Lung (tissue), 12 donors: Measurements from ENCODE around the gene PLAGL1. TPM values are rescaled to one million over a fixed set of nuclear protein-coding genes. Genes with fewer than 3 reads are reported as not detected.

Source experiments
- ATAC-seq: fragments of 200-7000 bp; cut with Tn5 transposase; one replicate; pipeline ENCODE4 v1.9.1; 2020; ENCODE audit warnings: moderate number of reproducible peaks; ENCODE audit not compliant: insufficient read depth, low FRiP score
- DNase-seq, 3 donors: peaks; one replicate each; pipeline ENCODE4 v3.0.0-alpha.2; 2013 to 2017
- H3K27ac ChIP-seq, 2 donors: one replicate each; pipeline ENCODE4 v1.5.1; 2013; ENCODE audit warnings: mild to moderate bottlenecking in 2 of 2, moderate library complexity in 2 of 2, control low read depth in 1 of 2, inconsistent platforms in 1 of 2, low read depth in 1 of 2, low read length in 1 of 2
- H3K27me3 ChIP-seq, 3 donors: one replicate each; pipeline ENCODE4 v1.5.1; 2013; ENCODE audit warnings: low read length in 2 of 3; ENCODE audit not compliant: control insufficient read depth in 3 of 3, insufficient read depth in 3 of 3
- H3K36me3 ChIP-seq, 4 donors: one replicate each; pipeline ENCODE4 v1.5.1; 2013; ENCODE audit warnings: low read length in 4 of 4, mild to moderate bottlenecking in 1 of 4, moderate library complexity in 1 of 4; ENCODE audit not compliant: control insufficient read depth in 4 of 4, insufficient read depth in 4 of 4
- H3K4me1 ChIP-seq, 5 donors: one replicate each; pipeline ENCODE4 v1.5.1; 2013; ENCODE audit warnings: low read length in 5 of 5, mild to moderate bottlenecking in 2 of 5, moderate library complexity in 1 of 5; ENCODE audit not compliant: control insufficient read depth in 5 of 5, insufficient read depth in 5 of 5
- H3K4me3 ChIP-seq: one replicate; pipeline ENCODE4 v1.5.1; 2013; ENCODE audit warnings: mild to moderate bottlenecking, control low read depth, moderate library complexity
- H3K9ac ChIP-seq, 2 donors: one replicate each; pipeline ENCODE4 v1.5.1; 2013; ENCODE audit warnings: low read length in 2 of 2, control low read depth in 1 of 2; ENCODE audit not compliant: insufficient read depth in 1 of 2
- H3K9me3 ChIP-seq, 4 donors: one replicate each; pipeline ENCODE4 v1.5.1; 2013; ENCODE audit warnings: low read length in 3 of 4, mild to moderate bottlenecking in 1 of 4, moderate library complexity in 1 of 4; ENCODE audit not compliant: control insufficient read depth in 4 of 4, insufficient read depth in 3 of 4
- WGBS, 2 donors: extraction: QIAGEN DNeasy Blood & Tissue Kit; methylation state at CpG; one replicate each; pipeline ENCODE4 v1.1.7; 2013; 5-methylcytosine and 5-hydroxymethylcytosine counted together
- polyA plus RNA-seq, 2 donors: library from polyadenylated mRNA; stranded (reverse); fragments of 200-250 nt; gene quantifications; one replicate each; pipeline ENCODE4 v1.2.1, GENCODE V29; 2013
- total RNA-seq, 2 donors: library from RNA; depleted of rRNA in 1 of 2; stranded (reverse); fragments of >200 nt in 1 of 2; gene quantifications; one replicate each; pipeline ENCODE4 v1.2.1, GENCODE V29; 2014 to 2021
- TF ChIP-seq, protein P1 (sequence below): IDR thresholded peaks from 2 replicates; pipeline ENCODE4 v1.5.1; 2012; ENCODE audit warnings: mild to moderate bottlenecking; ENCODE audit errors: control extremely low read depth, extremely low read depth
- donor health status: control.
- donor health status: control.
- donor health status: Bipolar disorder and iron deficiency.
- donor health status: healthy.
- donor health status: DM: yes; HTN: yes; CAD: no.

PLAGL1 gene
- total and polyA plus RNA-seq, 4 donors = 15.5 to 86.9 (median 29.7) TPM

DNA sequence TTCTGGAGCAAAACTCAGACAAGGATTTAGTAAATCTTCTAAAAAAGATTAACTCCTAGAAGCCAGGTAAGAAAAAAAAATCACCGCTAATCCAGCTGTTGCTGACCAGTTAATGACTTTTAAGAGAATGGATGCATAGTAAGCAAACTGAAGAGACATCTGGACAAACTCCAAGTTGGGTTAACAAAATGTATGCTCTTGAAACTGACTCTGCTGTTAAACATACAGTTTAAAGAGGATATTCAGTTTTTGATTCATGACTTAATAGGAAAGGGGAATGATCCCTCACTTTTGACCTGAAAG, 70.4 kb downstream of the PLAGL1 start:
- no peaks in the 10 kb centered on the region for H3K27me3 ChIP-seq
- WGBS, 2 donors = 87 to 93% methylated on average over 1 of the region's 1 CpG
- peaks cover 0 to 5% (median 0%) of the 10 kb centered on the region in 4 donors for H3K36me3 ChIP-seq
- H3K27ac ChIP-seq = no peak overlapping the region
- no peak for ATAC-seq
- TF ChIP-seq, protein P1, sequence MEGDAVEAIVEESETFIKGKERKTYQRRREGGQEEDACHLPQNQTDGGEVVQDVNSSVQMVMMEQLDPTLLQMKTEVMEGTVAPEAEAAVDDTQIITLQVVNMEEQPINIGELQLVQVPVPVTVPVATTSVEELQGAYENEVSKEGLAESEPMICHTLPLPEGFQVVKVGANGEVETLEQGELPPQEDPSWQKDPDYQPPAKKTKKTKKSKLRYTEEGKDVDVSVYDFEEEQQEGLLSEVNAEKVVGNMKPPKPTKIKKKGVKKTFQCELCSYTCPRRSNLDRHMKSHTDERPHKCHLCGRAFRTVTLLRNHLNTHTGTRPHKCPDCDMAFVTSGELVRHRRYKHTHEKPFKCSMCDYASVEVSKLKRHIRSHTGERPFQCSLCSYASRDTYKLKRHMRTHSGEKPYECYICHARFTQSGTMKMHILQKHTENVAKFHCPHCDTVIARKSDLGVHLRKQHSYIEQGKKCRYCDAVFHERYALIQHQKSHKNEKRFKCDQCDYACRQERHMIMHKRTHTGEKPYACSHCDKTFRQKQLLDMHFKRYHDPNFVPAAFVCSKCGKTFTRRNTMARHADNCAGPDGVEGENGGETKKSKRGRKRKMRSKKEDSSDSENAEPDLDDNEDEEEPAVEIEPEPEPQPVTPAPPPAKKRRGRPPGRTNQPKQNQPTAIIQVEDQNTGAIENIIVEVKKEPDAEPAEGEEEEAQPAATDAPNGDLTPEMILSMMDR = no peak
- H3K9me3 ChIP-seq = peaks cover 0 to 5% (median 1%) of the 10 kb centered on the region in 4 donors
- no peak overlapping the region for H3K4me3 ChIP-seq
- peaks cover 0 to 23% (median 4%) of the 10 kb centered on the region in 5 donors for H3K4me1 ChIP-seq
- no peak overlapping the region for H3K9ac ChIP-seq
- peak in 2 of 3 donors; percentile 83 to 91 for DNase-seq

DNA sequence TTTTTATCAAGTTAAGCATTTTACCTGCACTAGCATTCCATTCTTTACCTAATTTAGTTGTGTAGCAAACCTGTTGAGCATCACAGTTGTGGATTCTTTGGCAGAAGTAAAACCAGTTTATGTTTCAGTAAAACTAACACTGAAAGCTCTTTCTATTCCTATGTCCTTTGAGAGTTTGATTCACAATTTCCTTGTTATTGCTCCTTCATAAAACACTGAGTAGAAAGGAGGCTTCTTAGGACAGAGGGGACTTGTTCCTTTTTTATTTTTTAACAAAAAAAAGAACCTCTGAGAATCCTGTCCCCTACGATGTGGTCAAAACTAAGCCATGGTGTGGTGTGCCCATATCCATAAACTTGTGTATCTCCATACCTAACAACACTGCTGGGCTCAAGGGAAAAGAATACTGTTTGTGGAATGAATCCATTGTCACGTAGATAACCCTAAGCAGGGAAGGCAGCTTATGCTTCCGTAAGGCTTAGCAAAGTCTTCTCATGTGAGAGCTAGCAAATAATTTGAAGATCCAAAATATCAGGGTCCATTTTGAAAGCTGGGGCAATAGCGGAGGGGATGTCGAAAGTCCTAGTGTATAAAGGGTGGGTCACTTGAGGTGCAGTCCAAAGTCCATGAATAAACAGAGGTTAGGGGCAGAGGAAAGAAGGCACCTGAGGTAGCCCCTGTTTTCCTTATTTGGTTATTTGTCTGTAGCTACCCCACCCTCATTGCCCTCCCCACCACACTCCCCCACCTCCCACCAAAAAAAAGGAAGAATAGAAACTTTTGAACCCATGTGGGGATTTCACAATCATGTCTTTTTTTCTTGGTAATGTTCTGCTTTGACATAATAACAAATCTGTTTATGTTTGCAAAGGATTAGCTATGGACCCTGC, 71.0 kb downstream of the PLAGL1 start:
- H3K27me3 ChIP-seq = no peaks in the 10 kb centered on the region
- DNase-seq (no peak), ATAC-seq (no peak)
- H3K9me3 ChIP-seq = peaks cover 0 to 5% (median 1%) of the 10 kb centered on the region in 4 donors
- no peak overlapping the region for H3K27ac ChIP-seq
- TF ChIP-seq, protein P1 = no peak
- peaks cover 0 to 23% (median 4%) of the 10 kb centered on the region in 5 donors for H3K4me1 ChIP-seq
- peaks cover 0 to under 1% (median 0%) of the 10 kb centered on the region in 4 donors for H3K36me3 ChIP-seq
- WGBS, 2 donors = 77 to 82% methylated on average over 5 of the region's 5 CpGs
- H3K4me3 ChIP-seq = no peak overlapping the region
- no peak overlapping the region for H3K9ac ChIP-seq

DNA sequence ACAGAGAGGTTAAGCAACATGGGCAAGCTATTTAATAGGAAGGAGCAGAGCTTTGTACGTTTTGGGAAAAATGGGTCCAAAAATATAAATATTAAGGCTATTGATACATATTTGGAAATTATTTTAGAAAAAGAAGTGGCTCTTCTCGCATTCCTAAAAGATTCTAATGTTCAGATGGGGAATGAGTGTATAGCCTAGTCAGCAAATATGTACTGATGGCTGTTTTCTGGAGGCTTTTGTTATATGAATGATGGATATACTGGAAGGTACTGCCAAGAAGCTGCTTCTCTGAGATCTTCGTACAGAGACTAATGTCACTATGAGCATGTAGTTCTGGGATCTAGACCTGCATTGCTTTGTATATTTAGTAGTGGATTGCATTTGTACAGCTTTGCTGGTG, 71.7 kb downstream of the PLAGL1 start:
- 90 to 96% methylated on average over 3 of the region's 3 CpGs for WGBS, 2 donors
- H3K9me3 ChIP-seq = peaks cover 0 to 5% (median 1%) of the 10 kb centered on the region in 4 donors

More for the DNA sequence above, 71.7 kb downstream of the PLAGL1 start:
- no peak overlapping the region for H3K4me3 ChIP-seq
- TF ChIP-seq, protein P1 = no peak
- ATAC-seq (no peak), DNase-seq (no peak)
- H3K4me1 ChIP-seq = peaks cover 0 to 23% (median 4%) of the 10 kb centered on the region in 5 donors
- no peak overlapping the region for H3K9ac ChIP-seq
- no peaks in the 10 kb centered on the region for H3K36me3 ChIP-seq
- no peak overlapping the region for H3K27ac ChIP-seq
- no peaks in the 10 kb centered on the region for H3K27me3 ChIP-seq
